GM21825 (cell line): ENCODE measurements around the gene ARHGEF19.
"Not testable (repeated sequence)": the region's sequence is repeated elsewhere in the genome, so short reads cannot be mapped to it uniquely, and the experiment has no call there.

Experiments used
- ATAC-seq: cut with Tn5 transposase; IDR thresholded peaks from one replicate; pipeline ENCODE4 v1.9.1; 2021; ENCODE audit warnings: mild to moderate bottlenecking, moderate library complexity; ENCODE audit not compliant: unreplicated experiment

The ARHGEF19 gene

GRCh38 chr1:16222716-16223115 is 10.3 kb upstream of the ARHGEF19 start:
- not testable (repeated sequence) for ATAC-seq

DNA sequence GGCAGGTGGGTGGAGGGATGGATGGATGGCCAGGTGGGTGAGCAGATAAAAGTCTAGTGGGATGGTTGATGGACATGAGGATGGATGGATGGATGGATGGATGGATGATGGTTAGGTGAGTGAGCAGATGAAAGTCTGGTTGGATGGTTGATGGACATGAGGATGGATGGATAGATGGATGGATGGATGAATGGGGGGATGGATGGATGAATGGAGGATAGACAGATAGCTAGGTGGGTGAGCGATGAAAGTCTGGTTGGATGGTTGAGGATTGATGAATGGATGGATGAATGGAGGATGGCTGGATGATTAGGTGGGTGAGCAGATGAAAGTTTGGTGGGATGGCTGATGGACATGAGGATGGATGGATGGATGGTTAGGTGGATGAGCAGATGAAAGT is 9.0 kb upstream of the ARHGEF19 start:
- no peak for ATAC-seq

DNA sequence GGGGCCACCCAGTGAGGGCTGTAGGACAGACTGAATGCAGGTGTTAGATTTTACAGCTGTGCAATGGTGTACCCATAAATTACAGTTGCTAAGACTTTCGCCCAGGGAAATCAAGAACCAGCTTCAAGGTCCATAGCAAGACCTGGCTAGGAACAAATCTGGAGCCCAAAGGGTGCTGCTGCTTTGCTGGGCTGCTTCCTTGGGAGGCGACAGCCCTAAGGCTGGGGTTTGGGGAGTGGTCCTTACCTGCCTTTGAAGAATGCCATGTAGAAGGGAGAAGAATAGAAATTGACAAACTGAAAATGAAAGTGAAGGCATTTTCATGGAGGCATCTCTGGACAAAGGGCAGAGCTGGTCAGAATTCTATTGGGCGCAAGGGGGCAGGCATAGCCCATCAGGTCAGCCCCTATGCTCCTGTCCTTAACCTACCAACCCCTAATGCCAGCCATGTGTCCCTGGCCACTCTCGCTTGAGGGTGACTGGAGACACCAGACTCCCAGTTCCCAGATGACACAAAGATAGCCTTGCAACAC is 7.6 kb upstream of the ARHGEF19 start:
- no peak for ATAC-seq

DNA sequence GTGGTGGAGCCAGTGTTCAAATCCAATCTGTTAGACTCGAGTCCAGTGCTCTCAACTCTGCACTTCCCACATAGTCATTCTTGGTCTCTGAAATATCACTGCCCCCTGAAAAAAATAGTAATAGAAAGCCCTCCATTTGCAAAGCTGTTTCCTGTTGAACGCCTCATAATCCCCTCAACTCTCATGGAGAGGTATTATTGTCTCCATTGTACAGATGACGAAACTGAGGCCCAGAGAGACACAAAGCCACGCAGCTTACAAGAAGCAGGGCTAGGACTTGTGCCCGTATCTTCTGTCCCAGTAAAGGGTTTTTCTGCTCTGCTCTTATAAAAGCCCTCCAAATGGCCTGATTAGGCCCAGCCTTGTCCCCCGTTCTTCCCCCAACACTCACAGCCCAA is 6.2 kb upstream of the ARHGEF19 start:
- no peak for ATAC-seq

GRCh38 chr1:16218014-16218673 is 5.7 kb upstream of the ARHGEF19 start:
- no peak for ATAC-seq

GRCh38 chr1:16217061-16217785 is 4.8 kb upstream of the ARHGEF19 start:
- ATAC-seq = peak; percentile 87

GRCh38 chr1:16215882-16216753 is 3.7 kb upstream of the ARHGEF19 start:
- no peak for ATAC-seq

DNA sequence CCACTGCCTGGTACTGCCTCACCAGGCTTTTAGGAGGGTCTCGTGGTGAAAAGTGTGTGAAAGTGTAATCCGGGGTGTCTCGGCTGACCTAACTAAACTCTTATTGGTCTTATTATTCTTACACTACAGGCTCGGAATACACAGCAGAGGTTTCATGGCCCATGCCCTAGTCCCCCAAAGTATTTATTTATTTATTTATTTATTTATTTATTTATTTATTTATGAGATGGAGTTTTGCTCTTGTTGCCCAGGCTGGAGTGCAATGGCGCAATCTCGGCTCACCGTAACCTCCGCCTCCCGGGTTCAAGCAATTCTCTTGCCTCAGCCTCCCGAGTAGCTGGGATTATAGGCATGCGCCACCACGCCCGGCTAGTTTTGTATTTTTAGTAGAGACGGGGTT is 2.8 kb upstream of the ARHGEF19 start:
- not testable (repeated sequence) for ATAC-seq

DNA sequence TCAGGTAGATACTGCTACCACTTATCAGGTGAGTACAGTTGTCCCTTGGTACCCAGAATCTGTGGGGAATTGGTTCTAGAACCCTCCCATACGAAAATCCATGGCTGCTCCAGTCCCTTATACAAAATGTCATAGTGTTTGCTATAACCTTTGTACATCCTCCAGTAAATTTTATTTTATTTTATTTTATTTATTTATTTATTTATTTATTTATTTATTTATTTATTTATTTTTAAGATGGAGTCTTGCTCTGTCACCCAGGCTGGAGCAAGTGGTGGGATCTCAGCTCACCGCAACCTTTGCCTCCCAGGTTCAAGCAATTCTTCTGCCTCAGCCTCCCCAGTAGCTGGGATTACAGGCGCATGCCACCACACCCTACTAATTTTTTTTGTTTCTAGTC is 1.1 kb upstream of the ARHGEF19 start:
- ATAC-seq = not testable (repeated sequence)

DNA sequence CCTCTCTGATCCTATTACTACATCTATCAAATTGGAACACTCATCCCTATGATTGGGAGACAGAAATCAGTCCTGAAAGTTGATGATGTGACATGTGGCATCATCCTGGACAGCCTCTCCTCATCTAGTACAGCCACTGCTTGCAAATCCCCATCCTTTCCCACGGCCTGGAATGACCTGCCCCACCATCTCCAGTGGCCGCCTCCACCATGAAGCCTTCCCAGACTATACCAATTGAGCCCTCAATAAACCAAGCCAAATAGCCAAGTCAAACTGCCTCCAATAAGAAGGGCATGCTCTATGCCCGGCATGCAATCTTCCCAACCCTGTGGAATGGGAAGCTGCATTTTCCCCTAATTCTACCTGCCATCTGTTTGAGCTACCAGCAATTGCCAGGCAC is 561 bp upstream of the ARHGEF19 start:
- no peak for ATAC-seq

- no peak for ATAC-seq
Observed at GRCh38 chr1:16211824-16212223, 628 bp downstream of the ARHGEF19 start.

GRCh38 chr1:16210581-16210980 is 1.9 kb downstream of the ARHGEF19 start:
- no peak for ATAC-seq

DNA sequence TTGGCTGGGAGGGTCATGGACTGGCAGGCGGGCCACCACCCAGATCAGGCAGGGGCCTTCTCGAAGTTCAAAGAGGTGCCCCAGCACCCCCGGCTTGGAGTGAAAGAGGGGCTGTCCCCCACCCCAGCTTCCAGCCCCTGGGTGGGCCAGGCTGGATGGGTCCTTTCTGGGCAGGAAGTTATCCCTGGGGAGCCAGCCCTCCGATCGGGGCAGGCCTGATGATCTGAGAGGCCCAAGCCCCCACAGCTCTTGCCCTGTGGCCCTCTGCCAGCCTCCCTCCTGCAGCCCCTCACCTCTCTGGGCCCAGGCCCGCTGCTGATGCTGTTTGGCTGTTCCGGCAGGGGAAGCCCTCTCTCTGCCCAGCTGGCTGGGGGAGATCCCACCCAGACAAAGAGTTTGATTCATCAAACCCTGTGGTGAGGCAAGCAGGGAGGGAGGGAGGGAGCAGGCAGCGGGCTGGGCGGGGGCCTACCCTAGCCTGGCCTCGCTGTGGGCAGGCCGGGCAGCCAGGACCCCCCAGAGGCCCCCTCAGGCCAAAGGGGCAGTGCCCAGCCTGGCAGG is 2.5 kb downstream of the ARHGEF19 start:
- no peak for ATAC-seq

- no peak for ATAC-seq
Observed at GRCh38 chr1:16209132-16209846, 3.2 kb downstream of the ARHGEF19 start.

DNA sequence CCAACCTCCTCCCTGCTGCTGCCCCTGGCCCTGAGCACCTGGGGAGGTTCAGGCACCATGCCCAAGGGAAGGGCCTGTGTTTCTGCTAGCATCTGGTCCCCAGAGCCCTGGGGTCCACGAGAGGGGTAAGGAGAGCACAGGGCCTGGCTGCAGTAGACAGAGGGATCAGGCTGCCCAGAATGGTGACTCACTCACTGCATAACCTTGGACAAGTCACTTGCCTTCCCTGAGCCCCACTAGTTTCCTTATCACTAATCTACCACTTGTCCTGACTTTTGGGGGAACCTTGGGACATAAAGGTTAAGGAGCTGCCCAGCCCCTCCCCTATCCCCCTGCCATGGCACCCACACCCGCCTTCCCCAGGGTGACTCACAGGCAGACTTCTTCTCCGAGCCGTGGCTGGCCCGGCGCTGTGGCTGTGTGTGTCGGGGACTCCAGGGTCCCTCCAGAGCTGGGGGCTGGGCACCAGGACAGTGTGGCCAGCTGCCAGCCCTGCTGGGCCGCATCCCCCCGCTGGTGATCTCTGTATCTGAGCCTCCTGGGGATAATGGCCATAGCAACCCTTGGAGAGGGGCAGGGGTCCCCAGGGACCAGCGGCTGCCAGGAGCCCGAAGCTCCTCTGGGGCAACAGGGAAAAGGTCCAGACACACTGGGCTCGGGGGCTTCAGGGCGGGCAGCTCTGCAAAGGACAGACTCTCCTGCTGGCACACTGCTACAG is 4.0 kb downstream of the ARHGEF19 start:
- ATAC-seq = no peak

DNA sequence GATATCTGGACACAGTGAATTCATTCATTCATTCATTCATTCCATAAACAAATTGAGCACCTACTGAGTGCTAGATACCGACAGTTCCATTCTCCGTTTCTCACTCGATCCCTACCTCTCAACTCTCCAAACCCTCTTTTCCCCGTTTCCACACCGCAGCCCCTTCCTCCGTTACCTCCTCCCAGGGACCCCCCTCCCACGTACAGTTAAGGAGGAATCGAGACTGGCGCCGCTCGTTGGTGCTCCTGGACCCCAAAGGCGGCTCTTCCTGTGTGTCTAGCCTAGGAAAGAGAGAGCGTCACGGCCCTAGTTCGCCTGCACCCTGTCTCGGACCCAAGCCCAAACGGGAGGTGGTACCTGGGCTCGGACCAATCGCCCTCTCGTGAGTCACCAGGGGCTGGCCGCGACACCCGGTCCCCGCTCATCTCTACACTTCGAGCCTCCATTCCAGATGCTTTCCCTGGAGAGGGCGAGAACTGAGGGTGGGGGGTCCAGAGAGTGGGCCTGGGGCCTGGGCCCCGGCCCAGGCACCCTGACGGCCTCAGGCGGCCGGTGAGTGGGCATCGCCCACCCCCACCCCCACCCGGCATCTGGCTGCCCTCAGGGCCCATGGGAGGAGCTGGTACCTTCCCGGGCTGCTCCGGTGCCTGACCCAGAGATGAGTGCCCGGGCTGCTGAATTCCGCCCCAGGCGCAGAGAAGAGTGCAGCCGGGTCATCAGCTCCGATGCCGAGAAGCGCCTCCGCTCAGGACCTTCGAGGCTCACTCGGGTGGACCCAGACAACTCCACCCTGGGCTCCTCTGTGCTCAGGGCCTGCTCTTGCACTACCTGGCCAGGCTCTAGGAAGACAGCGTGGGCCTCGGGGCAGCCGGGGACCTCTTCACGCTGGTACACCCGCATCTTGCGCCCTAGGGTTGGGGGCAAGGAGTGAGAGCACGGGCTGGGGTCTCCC is 4.9 kb downstream of the ARHGEF19 start:
- ATAC-seq = no peak

GRCh38 chr1:16206547-16207317 is 5.7 kb downstream of the ARHGEF19 start:
- ATAC-seq = peak; percentile 68
